Inflammatory macrophage (primary cell): ENCODE data around the gene SPATA45.
"Not testable (repeated sequence)": the region's sequence is repeated elsewhere in the genome, so short reads cannot be mapped to it uniquely, and the experiment has no call there.

Experiments
- DNase-seq, 2 donors: peaks; one replicate each; pipeline ENCODE4 v3.0.0-alpha.2; 2020 to 2022
- total RNA-seq, 18 experiments: gene quantifications; one replicate each; lab custom pipeline; 2026; ENCODE audit warnings: mixed read lengths in 6 of 18, inconsistent platforms in 2 of 18; lab: John Stamatoyannopoulos, UW

The SPATA45 gene
- total RNA-seq = 0 to 0.24 (median 0.04) reads per million in 18 experiments

GRCh38 chr1:212847549-212847948 is at the start of gene SPATA45:
SPATA45 (minus strand) TSS chr1:212847649; CDS start chr1:212836149, 11,500 bp downstream.
- no peak for DNase-seq

- no peak for DNase-seq
These were observed 44.7 kb upstream of the SPATA45 start for GRCh38 chr1:212892108-212892507.

DNA sequence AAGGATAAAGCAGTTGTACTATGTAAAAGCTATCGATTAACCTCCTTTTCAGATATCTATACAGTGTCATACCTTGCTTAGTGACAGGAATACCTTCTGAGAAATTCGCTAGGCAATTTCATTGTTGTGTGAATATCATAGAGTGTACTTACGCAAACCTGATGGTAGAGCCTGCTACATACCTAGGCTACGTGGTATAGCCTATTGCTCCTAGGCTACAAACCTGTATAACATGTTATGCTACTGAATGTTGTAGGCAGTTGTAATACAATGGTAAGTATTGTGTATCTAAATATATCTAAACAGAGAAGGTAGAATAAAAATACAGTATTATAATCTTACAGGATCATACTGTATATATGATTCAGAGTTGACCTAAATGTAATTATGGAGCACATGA is 37.1 kb upstream of the SPATA45 start:
- DNase-seq = no peak

- no peak for DNase-seq
These were observed 32.7 kb upstream of the SPATA45 start for GRCh38 chr1:212879947-212880690.

GRCh38 chr1:212878418-212878817 is 31.0 kb upstream of the SPATA45 start:
- no peak for DNase-seq

DNA sequence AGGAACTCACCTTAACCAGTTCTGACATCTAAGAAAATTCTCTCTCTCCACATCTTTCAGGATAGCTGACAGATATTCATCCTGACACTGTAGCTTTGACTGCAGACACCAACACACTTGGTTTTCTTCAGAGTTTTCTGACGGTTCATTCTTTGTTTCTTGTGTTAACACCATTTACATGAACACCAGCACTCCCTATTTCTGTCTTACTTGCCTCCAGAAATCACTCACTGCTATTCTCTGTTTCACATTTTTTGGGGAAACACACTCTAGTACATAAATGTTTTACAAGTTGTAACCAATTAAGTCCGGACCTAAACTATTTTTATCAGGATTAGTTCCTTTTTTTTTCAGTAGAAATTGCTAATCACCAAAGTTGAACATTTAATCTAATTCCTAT is 26.1 kb upstream of the SPATA45 start:
- DNase-seq = no peak

- no peak for DNase-seq
These were observed 24.5 kb upstream of the SPATA45 start for GRCh38 chr1:212871976-212872375.

- no peak for DNase-seq
These were observed 19.7 kb upstream of the SPATA45 start for GRCh38 chr1:212867192-212867591.

DNA sequence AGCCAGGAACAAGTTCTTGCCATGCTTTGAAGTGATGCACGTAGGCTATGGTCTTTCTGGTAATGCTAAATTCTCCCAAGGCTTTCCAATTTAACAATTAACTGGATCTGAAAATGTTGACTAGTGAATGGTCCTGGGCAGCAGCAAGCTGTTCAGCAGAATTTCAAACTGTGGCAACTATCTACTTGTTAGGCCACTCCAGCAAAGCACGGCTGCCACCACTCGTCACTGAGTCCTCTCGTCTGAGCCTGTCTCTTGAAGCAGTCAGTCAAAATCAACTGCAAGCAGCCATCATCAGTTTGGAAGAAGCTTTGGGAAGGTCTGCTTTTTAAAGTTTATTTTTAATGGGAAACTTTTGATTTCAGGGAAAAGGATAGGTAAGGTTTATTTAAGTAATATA is 16.8 kb upstream of the SPATA45 start:
- no peak for DNase-seq

DNA sequence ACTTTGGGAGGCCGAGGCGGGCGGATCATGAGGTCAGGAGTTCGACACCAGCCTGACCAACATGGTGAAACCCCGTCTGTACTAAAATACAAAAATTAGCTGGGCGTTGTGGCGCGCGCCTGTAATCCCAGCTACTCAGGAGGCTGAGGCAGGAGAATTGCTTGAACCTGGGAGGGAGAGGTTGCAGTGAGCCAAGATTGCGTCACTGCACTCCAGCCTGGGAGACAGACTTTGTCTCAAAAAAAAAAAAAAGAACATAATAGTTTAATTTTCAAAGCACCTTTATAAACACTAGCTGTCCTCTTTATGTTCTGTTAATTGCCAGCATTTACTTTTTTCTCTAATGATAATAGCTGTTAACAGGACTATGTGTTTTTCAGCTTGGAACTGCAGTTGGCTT is 15.9 kb upstream of the SPATA45 start:
- DNase-seq = not testable (repeated sequence)

GRCh38 chr1:212862111-212862690 is 14.8 kb upstream of the SPATA45 start:
- peak; percentile 15 to 37 for DNase-seq

GRCh38 chr1:212860713-212861581 is 13.5 kb upstream of the SPATA45 start:
- DNase-seq = no peak

DNA sequence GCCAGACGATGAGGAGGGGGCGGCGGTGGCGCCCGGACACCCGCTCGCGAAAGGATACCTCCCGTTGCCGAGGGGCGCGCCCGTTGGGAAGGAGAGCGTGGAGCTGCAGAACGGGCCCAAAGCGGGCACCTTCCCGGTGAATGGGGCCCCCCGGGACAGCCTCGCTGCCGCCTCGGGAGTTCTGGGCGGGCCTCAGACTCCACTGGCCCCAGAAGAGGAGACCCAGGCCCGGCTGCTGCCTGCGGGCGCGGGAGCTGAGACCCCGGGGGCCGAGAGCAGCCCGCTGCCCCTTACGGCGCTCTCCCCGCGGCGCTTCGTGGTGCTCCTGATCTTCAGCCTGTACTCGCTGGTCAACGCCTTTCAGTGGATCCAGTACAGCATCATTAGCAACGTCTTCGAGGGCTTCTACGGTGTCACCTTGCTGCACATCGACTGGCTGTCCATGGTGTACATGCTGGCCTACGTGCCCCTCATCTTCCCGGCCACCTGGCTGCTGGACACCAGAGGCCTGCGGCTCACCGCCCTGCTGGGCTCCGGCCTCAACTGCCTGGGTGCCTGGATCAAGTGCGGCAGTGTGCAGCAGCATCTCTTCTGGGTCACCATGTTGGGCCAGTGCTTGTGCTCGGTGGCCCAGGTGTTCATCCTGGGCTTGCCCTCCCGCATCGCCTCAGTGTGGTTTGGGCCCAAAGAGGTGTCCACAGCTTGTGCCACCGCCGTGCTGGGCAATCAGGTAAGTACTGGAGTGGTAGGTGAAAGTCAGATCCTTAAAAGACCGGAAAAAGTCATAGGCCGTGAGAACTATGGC is 11.2 kb upstream of the SPATA45 start:
- peak; percentile 8 to 14 for DNase-seq

GRCh38 chr1:212857992-212858460 is 10.6 kb upstream of the SPATA45 start, which contains the start of gene FLVCR1:
FLVCR1 (plus strand) TSS chr1:212858275; CDS start chr1:212858453, 178 bp downstream.
- DNase-seq = peak; percentile 96 to 97

DNA sequence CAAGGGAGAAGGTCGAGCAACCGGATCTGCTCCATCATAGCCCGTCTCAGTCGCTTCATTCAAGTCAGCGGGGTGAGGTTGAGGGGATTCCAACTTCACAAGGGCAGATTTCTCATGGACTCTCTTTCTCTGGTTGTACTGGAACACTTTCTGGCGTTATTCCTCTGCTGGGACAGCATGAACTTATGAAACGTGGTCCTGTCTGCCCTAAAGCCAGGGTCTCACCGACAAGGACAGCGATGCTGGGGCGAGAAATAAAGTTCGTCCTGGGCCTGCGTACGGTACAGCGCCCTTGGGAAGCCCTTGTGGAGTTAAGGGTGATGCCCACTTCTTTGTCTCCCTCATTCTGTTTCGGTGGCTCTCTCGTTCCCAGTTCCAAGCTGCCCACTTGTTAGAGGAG is 9.3 kb upstream of the SPATA45 start:
- no peak for DNase-seq

GRCh38 chr1:212853658-212854057 is 6.2 kb upstream of the SPATA45 start:
- DNase-seq = no peak

DNA sequence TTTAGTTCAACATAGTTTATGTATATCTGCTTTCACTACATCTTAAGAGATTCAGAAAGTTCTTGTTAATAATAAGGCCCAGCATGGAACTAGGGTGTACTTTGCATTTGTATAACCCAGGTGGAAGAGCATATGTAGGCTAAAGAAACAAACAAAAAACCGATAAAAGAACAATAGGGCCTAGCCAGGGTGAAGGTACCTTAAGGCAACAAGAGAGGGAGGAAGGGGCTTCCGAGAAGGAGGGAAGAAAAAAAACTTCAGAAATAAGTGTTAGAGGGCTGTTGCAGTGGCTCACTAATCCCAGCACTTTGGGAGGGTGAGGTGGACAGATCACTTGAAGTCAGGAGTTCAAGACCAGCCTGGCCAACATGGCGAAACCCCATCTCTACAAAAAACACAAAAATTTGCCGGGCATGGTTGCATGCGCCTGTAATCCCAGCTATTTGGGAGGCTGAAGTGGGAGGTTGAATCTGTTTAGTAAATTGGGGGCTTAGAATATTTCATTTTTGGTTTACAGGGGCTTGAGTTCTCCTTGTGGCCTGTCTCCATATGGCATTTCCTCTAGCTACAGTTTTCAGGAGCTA is 4.7 kb upstream of the SPATA45 start:
- no peak for DNase-seq

- not testable (repeated sequence) for DNase-seq
These were observed 2.9 kb downstream of the SPATA45 start for GRCh38 chr1:212844521-212844920.

DNA sequence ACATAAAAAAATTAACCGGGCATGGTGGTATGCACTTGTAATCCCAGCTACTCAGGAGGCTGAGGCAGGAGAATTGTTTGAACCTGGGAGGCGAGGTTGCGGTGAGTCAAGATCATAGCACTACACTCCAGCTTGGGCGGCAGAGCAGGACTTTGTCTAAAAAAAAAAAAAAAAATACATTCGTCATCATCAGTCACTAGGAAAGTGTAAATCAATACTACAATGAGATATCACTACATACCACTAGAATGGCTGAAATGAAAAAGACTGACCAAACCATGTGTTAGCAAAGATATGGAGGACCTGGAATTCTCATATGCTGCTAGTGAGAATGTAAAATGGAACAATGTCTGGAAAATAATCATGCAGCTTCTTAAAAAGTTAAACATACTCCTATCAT is 9.3 kb downstream of the SPATA45 start:
- no peak for DNase-seq

DNA sequence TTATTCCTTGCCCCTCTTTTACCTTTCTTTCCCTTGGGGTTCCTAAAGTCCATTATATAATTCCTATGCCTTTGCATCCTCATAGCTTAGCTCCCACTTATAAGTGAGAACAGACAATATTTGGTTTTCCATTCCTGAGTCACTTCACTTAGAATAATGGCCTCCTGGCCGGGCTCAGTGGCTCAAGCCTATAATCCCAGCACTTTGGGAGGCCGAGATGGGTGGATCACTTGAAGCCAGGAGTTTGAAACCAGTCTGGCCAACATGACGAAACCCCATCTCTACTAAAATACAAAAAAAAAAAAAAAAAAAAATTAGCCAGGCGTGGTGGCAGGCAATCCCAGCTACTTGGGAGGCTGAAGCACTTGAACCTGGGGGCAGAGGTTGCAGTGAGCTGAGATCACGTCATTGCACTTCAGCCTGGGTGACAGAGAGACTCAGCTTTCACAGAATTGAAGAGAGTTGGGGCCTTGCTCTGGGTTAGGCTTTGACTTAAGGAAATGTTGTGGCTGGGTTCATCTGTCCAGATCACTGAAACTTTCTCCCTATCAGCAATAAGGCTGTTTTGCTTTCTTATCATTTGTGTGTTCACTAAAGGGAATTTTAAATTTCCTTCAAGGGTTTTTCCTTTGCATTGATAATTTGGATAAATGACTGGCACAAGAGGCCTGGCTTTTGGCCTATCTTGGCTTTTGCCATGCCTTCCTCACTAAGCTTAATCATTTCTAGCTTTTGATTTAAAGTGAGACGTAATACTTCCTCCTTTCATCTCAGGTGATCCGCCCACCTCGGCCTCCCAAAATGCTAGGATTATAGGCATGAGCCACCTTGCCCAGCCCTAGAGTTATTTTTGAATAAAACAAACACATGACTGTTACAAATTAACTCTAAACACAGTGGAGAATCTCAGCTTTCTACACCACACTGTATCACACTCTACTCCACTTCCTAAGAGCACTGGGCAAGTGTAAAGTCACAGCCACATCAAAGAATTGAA is 13.9 kb downstream of the SPATA45 start:
- DNase-seq = not testable (repeated sequence)
